NCI-H2227 (cell line): ENCODE results near the gene AP5B1.

Experiments
- DNase-seq: peaks from one replicate; lab custom pipeline; 2025; ENCODE audit not compliant: unreplicated experiment; lab: John Stamatoyannopoulos, UW

The AP5B1 gene

DNA sequence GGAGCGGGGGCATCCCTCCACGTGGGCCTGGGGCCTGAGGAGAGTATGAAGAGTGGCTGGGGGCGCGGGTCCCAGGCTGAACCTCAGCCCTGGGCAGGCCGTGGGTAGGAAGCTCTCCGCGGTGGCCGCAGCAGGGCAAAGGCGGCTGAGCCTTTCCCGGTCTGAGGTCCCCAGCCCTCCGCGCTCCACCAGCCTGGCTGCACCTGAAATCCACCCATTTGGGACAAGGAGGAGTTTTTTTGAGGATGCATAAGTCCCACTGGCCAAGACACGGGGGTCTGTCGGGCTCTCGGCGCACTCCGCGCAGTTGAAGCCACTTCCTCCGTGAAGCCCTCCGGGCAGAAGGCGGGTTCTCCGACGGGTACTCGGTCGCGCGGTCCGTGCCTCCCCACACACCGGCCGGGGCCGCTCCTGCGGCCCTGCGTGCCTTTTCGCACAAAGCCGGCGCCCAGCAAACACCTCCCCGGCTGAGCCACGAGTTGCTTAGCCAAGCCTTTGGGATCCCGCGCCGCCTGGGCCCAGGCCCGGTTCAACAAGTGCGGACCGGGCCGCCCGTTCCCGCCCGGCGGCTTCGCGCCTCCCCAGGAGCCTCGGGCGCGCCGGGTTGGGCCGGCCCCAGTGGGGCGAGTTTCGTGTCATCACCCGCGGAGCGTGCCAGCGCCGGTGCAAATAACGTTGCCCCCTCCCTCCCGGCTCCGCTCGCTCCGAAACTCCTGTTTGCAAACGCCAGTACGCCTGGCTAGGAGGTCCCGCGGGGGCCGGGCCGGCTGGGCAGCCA is 5.4 kb upstream of the AP5B1 start:
- DNase-seq: no peak

DNA sequence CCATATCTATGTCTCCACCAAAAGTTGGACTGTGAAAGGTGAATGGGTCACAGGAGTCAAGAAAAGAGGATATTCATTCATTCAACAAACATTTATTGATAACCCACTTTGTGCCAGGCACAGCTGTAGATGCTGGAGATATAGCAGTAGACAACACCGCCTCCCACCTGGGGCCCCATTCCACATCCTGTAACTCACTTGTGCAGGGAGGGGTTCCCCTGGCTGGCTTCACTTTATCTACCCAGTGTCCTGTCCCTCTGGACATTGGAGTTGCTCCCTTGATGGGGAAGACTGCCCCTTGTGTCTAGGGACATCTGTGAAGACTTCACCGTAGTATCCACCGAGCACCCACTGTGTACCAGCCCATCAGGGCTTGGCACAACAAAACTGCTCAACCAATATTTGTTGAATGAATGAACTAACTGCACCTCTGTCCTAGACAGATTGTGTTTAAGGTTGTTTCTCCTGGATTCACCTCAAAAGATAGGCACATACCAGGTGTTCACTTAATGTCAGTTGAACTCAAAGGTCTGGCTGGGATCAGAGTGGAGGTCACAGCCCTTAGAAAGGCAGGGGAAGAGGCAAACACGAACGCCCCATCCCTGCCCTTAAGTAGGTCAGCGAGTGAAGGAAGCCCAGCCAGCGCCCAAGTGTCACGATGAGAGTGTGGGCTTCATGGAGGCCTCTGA is 4.7 kb upstream of the AP5B1 start:
- DNase-seq: no peak

GRCh38 chr11:65782816-65783228 is 2.0 kb upstream of the AP5B1 start:
- no peak for DNase-seq

DNA sequence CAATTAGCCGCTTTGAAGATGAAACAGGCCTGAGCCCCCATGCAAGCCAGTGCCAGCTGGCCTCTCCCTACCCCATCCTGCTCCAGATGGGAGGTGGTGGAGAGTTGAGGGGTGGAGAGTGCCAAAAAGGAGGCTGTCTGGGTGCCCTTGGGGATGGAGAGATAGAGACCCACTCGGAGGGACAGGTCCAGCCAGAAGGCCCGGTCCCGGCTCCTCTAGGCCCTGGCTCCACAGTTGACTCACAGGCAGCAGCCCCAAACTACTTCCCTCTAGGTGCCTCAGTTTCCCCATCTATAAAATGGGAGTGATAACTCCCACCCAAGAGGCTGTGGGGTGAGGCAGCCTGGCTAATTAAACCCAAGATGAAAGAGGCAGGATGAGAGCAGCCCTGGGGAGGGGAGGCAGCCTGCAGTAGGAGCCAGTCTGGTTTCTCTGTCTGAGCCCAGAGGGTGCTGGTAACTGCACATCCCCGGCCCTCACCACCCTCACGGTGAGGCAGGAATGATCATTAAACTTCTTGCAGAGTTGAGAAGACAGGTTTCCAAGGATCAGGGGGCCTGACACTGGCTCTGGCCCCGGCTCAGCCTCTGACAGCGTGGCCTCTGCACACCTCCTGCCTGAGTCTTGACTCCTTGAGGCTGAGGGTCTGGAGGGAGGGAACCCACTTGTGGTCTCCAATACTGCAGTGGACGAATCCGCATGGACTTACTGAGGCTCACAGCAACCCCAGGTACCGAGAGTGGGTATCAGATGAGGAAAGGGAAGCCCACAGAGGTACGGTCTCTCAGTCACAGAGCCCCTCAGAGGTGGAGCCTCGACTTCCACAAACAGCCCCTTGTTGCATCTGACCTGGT is 1.4 kb upstream of the AP5B1 start:
- DNase-seq: no peak

- peak; percentile 74 for DNase-seq
Measured at GRCh38 chr11:65781152-65781961, 581 bp upstream of the AP5B1 start.

DNA sequence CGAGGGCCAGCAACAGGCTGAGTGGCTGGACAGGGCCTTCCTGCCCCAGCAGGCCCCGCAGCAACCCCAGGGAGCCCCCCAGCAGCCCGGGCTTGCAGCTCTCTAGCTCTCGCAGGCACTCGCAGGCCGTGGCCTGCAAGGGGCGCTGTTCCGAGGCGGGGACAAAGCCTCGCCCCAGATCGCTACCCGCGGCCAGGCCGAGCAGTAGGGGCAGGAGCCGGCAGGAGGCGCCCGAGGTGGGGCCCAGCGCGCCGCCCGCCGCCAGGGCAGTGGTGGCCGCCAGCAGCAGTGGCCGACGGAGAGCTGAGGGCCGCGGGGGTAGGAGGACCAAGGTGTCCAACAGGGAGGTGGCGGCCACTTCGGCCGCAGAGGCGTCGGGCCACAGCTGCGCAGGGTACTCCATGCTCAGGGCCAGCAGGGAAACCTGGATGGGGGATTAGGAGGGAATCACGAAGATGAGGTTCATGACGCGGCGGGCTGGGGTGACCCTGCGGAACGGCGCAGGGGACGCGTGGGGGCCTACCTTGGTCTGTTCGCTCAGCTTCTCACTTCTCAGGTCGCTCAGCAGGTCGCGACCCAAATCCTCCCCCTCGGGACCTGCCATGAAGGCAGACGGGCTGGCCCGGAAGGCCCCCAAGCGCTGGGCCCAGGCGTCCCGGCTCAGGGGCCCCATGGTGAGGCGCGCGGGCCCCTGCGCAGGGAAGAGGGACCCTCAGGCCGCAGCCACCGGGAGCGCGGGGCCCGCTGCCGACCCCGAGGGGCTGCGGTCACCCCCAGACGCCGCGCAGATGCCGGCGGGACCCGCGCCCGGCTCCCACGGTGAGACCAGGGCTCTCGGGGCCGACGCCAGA is 632 bp downstream of the AP5B1 start:
- DNase-seq: peak; percentile 88

DNA sequence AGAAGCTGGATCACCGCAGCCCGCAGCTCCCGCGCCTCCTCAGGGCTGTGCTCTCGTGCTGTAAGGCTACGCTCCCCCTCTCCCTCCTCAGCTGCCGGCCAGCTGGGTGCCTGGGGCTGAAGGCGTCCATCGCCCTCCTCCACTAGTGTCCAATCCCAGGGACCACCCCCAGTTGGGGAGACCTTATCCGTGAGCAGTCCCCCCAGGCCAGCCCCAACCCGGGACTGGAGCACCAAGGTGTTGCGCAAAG is 1.2 kb downstream of the AP5B1 start:
- DNase-seq: no peak

- no peak for DNase-seq
Measured at GRCh38 chr11:65778901-65779668, 1.7 kb downstream of the AP5B1 start.

- DNase-seq: no peak
Measured at GRCh38 chr11:65778431-65778900, 2.3 kb downstream of the AP5B1 start.

DNA sequence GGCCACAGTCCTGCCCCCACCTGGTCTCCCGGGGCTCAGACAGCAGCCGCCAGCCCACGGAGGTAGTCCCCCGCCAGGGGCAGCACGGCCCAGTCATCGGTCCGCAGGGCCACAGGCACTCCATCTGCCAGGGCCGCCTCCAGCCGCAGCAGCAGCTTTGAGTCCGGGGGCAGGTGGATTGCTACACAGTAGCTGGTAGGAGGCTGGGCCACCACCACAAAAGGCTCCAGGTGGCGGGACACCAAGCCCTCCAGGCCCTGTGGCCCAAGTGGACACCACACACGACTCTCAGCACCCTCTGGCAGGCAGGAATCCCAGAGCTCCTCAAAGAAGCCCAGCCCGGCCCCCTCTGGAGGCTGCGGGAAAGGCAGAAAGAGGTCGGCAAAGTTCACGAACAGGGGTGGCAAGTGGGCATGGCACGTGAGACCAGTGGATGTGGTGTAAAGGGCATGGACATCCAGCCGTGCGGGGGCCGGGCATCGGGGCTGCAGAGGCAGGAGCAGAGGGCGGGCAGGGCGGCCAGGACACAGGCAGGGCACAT is 2.9 kb downstream of the AP5B1 start:
- no peak for DNase-seq

- DNase-seq: no peak
Measured at GRCh38 chr11:65777241-65777640, 3.5 kb downstream of the AP5B1 start.

GRCh38 chr11:65776710-65777141 is 4.0 kb downstream of the AP5B1 start:
- DNase-seq: no peak

DNA sequence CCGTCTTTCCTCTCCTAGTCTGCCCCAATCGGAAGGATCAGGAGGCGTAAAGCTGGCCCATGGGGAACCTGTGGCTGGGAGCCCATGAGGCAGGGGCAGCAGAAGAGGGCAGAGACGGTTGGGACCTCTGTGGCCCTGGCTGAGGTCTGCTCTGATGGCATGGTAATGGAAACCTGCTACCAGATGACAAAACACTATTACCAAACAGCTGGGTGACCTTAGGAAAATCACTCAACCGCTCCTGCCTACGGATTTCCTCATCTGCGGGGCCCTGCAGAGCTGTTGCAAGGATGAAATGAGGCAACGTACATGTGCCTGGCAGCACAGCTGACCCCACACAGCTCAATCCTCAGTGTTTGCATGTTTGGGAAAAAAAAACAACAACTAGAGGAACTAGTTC is 4.6 kb downstream of the AP5B1 start:
- no peak for DNase-seq

DNA sequence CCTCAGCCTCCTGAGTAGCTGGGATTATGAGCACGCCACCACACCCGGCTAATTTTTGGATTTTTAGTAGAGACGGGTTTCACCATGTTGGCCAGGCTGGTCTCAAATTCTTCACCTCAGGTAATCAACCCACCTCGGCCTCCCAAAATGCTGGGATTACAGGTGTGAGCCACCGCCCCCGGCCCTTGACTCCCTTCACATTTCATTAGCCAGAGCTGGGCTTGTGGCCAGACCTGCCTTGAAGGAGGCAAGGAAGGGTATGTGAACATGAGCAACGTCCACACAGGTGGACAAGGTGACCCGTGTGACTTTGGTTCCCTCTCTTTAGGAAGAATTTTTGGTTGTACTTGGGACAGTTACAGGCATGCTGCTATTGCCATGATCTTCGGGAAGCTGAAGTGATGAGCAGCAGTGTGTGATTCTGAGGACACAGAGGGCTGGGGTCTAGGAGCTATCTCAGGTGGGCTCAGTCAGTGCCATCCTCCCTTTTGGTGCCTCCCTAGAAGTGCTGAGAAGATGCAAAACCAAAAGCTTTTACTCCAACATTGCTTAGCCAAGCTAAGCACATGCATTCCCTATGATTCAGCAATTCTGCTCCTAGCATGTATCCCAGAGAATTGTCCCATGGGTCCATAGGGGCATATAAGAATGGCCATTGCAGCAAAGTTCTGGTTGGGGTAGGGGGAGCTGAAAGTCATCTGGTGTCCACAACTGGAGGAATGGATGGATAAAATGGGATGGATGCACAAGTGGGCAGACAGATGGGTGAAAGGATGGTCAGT is 6.1 kb downstream of the AP5B1 start:
- DNase-seq: no peak

- DNase-seq: no peak
Measured at GRCh38 chr11:65773784-65774411, 6.9 kb downstream of the AP5B1 start.

- DNase-seq: no peak
Measured at GRCh38 chr11:65771589-65772112, 9.1 kb downstream of the AP5B1 start.

DNA sequence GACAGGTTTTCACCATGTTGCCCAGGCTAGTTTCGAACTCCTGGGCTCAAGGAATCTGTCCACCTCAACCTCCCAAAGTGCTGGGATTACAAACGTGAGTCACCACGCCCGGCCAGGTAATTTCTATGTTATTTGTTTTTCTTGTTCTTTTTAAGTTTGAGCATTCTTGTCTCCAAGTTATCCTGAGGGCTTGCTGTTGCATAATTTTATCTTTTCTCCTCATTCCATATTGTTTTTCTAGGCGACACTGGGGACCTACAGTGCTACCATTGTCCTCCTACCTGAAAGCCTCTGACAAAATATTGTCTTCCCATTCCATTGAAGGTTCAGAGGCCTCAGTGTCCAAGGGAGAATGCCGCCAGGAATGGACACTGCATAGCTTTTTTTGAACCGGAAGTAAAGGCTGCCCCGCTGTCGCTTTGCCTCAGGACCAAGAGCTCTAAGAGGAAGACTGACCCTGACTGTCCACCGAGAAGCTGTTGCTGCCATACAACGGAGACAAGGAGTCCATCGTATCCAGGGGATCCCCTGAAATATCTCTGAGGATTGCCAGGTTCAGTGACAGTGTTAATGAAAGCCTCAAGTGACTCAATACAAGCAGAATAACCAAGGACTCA is 9.7 kb downstream of the AP5B1 start:
- DNase-seq: no peak
